Tibial artery (tissue), 4 donors: ENCODE data around the gene SLX9.
"Not testable (repeated sequence)": the region's sequence is repeated elsewhere in the genome, so short reads cannot be mapped to it uniquely, and the experiment has no call there.

Experiments used
- DNase-seq, 2 donors: peaks; one replicate each; pipeline ENCODE4 v3.0.0-alpha.2; 2019
- H3K27ac ChIP-seq, 2 donors: fragments of 200-600 bp; sonication (generic) in 1 of 2; 1 replicate in 1 of 2; 2 replicates in 1 of 2; pipeline ENCODE4 v1.5.1; 2018 to 2019; ENCODE audit warnings: mild to moderate bottlenecking in 1 of 2
- H3K27me3 ChIP-seq, 2 donors: fragments of 200-600 bp; sonication (generic) in 1 of 2; one replicate each; pipeline versions ENCODE4 v1.5.1 to v1.6.0; 2016 to 2019
- H3K36me3 ChIP-seq, 3 donors: fragments of 200-600 bp; sonication (generic) in 2 of 3; one replicate each; pipeline ENCODE4 v1.5.1; 2016 to 2019; ENCODE audit warnings: mild to moderate bottlenecking in 2 of 3
- H3K4me1 ChIP-seq, 4 donors: fragments of 200-600 bp; sonication (generic) in 2 of 4; 1 replicate in 3 of 4; 2 replicates in 1 of 4; pipeline ENCODE4 v1.5.1; 2016 to 2019
- H3K4me3 ChIP-seq, 2 donors: fragments of 200-600 bp; sonication (generic) in 1 of 2; 1 replicate in 1 of 2; 2 replicates in 1 of 2; pipeline ENCODE4 v1.5.1; 2018 to 2019; ENCODE audit warnings: mild to moderate bottlenecking in 2 of 2
- H3K9me3 ChIP-seq, 3 donors: fragments of 200-600 bp; sonication (generic) in 1 of 3; one replicate each; pipeline ENCODE4 v1.5.1; 2016 to 2019
- CTCF ChIP-seq, 2 experiments: fragments of 200-600 bp in 1 of 2; fragments of 450-650 bp in 1 of 2; IDR thresholded peaks; one replicate each; pipeline ENCODE4 v1.5.1; 2017 to 2019; ENCODE audit warnings: antibody characterized with exemption in 2 of 2, mild to moderate bottlenecking in 1 of 2, moderate library complexity in 1 of 2
- intact Hi-C: fragments of 100-400 bp; cut with DNase I; formaldehyde crosslinking; loops from one replicate; pipeline ENCODE4 v1.15.0; 2023; ENCODE audit warnings: low total_unique reads

SLX9 gene

GRCh38 chr21:45019887-45020537 is 80.2 kb downstream of the SLX9 start:
- Histone ChIP-seq H3K9me3 (no peaks in the 10 kb centered on the region), H3K4me3 (no peak overlapping the region), H3K4me1 (peaks cover 0 to 73% (median 42%) of the 10 kb centered on the region in 4 donors), H3K36me3 (no peaks in the 10 kb centered on the region), H3K27me3 (no peaks in the 10 kb centered on the region), H3K27ac (peak overlapping the region; percentile 99 to 100)
- peak; percentile 25 to 69 for DNase-seq
- no peak for TF ChIP-seq CTCF (IDR thresholded peaks at IDR 0.05)
- intact Hi-C loops, result no loop called here

- no peak overlapping the region for H3K4me3 ChIP-seq
- no peaks in the 10 kb centered on the region for H3K9me3 ChIP-seq
- H3K36me3 ChIP-seq, result no peaks in the 10 kb centered on the region
- intact Hi-C loops, result no loop called here
- no peaks in the 10 kb centered on the region for H3K27me3 ChIP-seq
- H3K4me1 ChIP-seq, result peaks cover 0 to 68% (median 38%) of the 10 kb centered on the region in 4 donors
- TF ChIP-seq CTCF (IDR thresholded peaks at IDR 0.05), result no peak
- DNase-seq, result peak; percentile 33 to 85
- peak overlapping the region; percentile 99 to 100 for H3K27ac ChIP-seq
These were observed 81.0 kb downstream of the SLX9 start for GRCh38 chr21:45020629-45021427.

- Histone ChIP-seq H3K9me3 (no peaks in the 10 kb centered on the region), H3K27ac (peak overlapping the region; percentile 99 to 100), H3K4me3 (no peak overlapping the region), H3K36me3 (no peaks in the 10 kb centered on the region), H3K27me3 (no peaks in the 10 kb centered on the region), H3K4me1 (peaks cover 0 to 68% (median 39%) of the 10 kb centered on the region in 4 donors)
- intact Hi-C loops, result no loop called here
- no peak for TF ChIP-seq CTCF (IDR thresholded peaks at IDR 0.05)
- peak in 1 of 2 donors; percentile 62 for DNase-seq
These were observed 81.9 kb downstream of the SLX9 start for GRCh38 chr21:45021428-45022347.

GRCh38 chr21:45022348-45022675 is 82.5 kb downstream of the SLX9 start:
- no peak for DNase-seq
- H3K27me3 ChIP-seq, result no peaks in the 10 kb centered on the region
- H3K4me3 ChIP-seq, result no peak overlapping the region
- peaks cover 0 to 68% (median 40%) of the 10 kb centered on the region in 4 donors for H3K4me1 ChIP-seq
- intact Hi-C loops, result no loop called here
- TF ChIP-seq CTCF (IDR thresholded peaks at IDR 0.05), result no peak
- H3K36me3 ChIP-seq, result no peaks in the 10 kb centered on the region
- no peaks in the 10 kb centered on the region for H3K9me3 ChIP-seq
- peak overlapping the region; percentile 99 to 100 for H3K27ac ChIP-seq

GRCh38 chr21:45022736-45023135 is 82.9 kb downstream of the SLX9 start:
- Histone ChIP-seq H3K27ac (peak overlapping the region; percentile 99 to 100), H3K36me3 (no peaks in the 10 kb centered on the region), H3K4me1 (peaks cover 0 to 68% (median 38%) of the 10 kb centered on the region in 4 donors), H3K27me3 (no peaks in the 10 kb centered on the region), H3K9me3 (no peaks in the 10 kb centered on the region), H3K4me3 (no peak overlapping the region)
- TF ChIP-seq CTCF (IDR thresholded peaks at IDR 0.05), result no peak
- intact Hi-C loops, result no loop called here
- peak in 1 of 2 donors; percentile 60 for DNase-seq

GRCh38 chr21:45024516-45024915 is 84.7 kb downstream of the SLX9 start:
- H3K36me3 ChIP-seq, H3K9me3 ChIP-seq, H3K27me3 ChIP-seq, intact Hi-C loops, H3K4me3 ChIP-seq, DNase-seq: not testable (repeated sequence)
- Histone ChIP-seq H3K27ac (peak overlapping the region in 1 of 2 donors; percentile 100), H3K4me1 (peaks cover 0 to 63% (median 35%) of the 10 kb centered on the region in 4 donors)
